Activated effector memory CD4-positive, alpha-beta T cell treated with Interleukin-2 at 50 U/mL for 16 hours (primary cell): ENCODE data around the gene HDAC4.

Experiments used
- DNase-seq: peaks from one replicate; pipeline ENCODE4 v3.0.0-alpha.2; 2020

Gene HDAC4

DNA sequence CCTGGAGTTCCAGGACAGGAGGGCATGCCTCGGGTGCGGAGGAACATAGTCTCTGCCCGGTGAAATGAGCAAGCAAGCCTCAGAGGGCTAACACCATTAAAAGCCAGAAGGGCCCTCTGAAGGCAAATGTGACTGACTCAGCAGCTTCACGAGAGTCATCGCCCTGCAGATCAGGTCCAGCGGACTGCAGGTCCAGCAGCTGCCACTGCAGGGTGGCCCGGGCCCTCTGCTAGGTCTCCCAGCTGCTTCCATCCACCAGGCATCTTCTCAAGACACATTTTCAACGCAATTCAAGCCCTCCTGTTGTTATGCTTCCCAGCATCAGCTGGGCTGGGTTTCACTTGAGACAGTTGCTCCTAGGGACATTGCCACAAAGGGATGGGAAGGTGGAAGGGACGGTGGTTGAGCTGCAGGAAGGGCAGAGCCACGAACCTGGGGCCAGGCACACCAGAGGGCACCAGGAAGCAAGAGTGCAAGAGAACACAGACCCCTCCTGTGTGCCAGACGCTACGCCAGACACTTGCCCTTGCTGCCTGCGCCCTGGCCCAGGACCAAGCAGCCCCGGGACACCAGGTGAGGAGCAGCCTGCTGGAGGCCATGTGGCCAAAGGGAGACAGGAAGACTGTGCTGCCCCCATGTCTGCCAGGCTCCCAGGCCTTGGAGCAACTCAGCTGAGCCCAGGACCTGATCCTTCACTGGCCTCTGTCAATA is 173.0 kb downstream of the HDAC4 start:
- no peak for DNase-seq

- DNase-seq: no peak
Observed at GRCh38 chr2:239226677-239227581, 173.9 kb downstream of the HDAC4 start.

- DNase-seq: no peak
Observed at GRCh38 chr2:239225871-239226561, 174.8 kb downstream of the HDAC4 start.

DNA sequence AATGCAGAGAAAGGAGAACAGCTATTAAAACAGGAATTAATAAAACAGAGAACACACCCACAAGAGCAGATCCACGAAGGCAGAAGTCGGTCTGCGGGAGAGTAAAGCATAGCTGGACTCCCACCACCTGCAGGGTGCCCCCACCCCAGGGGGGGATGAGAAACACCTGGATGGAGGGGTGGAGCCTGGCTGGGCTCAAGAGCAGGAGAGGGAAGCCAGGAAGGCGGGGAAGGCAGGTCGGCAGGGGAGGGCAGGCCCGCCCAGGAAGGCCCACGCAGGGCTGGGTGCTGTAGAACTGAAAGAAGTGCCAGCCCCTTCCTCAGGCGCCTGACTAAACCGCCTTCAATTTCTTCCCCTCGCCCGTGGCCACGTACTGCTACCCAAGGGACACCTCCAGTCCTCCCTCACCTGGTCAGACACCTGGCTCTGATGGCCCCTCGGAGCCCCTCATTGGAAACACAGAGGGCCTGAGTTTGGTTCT is 175.4 kb downstream of the HDAC4 start:
- no peak for DNase-seq

GRCh38 chr2:239224955-239225354 is 175.9 kb downstream of the HDAC4 start:
- DNase-seq: no peak

GRCh38 chr2:239224199-239224570 is 176.6 kb downstream of the HDAC4 start:
- no peak for DNase-seq

DNA sequence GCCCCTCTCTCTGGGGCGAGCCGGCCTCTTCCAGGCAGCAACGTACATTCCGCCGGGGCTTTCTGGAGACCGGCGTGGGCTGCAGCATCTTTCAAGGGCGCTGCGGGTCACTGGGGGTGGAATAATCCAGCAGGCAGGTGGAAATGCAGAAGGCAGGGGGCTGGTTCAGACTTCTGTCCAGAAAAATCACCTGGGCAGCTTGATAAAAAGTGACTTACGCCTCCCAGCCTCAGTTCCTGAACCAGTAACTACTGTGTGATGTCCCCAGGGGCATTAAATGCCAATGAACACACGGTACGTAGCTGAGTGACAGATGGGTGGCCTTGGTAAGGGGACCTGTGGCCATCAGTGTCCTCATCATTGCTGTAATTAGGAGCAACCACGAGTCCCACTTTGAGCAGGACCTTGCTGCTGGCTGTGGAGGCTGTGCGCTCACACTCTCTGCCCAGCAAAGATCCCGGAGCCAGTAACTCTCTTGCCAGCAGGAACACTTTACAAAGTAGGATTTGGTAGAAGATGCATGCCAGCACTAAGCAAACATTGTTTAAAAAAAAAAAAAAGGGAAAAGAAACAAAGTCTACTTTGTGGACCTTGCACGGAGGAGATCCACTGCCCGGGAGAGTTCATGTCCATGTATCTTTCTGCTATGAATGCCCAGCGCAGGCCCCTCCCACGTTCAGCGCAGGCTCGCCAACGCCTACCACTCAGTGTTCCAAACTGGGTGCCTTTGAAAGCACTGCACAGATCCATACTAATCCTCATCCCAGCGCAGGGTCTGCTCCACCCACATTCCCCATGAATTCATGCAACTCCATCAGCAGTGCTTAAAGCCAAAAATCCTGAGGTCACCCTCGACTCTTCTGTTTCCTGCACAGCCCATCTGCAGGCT is 177.3 kb downstream of the HDAC4 start:
- DNase-seq: no peak

DNA sequence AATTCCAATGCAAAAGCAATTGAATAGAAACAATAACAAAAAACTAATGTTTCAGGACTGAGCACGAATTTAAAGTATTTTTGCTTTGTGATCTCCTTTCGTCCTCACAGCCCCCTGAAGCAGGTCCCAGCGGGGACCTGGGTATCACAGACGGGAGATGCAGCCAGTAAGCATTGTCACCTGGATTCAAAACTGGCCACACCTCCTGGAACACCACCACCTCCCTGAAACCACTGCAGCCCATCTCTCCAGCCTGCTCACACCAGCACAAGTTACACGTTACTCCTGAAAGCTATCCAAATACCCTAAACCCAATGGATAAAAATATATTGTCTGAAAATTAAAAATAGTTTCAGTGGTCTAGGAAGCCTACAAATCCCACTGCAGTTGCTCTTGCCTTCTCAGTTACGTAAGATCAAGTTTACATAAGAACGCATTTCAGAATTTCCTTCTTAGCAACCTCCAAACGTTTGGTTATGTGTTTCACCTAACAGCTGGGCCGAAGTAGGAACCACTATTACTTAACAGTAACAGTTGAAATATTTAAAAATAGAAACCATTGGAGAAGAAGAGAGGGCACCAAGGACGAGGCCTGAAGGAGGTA is 178.0 kb downstream of the HDAC4 start:
- no peak for DNase-seq

- no peak for DNase-seq
Observed at GRCh38 chr2:239222312-239222660, 178.5 kb downstream of the HDAC4 start.

- DNase-seq: no peak
Observed at GRCh38 chr2:239220981-239221396, 179.8 kb downstream of the HDAC4 start.

GRCh38 chr2:239220341-239220740 is 180.5 kb downstream of the HDAC4 start:
- no peak for DNase-seq

GRCh38 chr2:239216614-239217273 is 184.1 kb downstream of the HDAC4 start:
- peak; percentile 12 for DNase-seq

DNA sequence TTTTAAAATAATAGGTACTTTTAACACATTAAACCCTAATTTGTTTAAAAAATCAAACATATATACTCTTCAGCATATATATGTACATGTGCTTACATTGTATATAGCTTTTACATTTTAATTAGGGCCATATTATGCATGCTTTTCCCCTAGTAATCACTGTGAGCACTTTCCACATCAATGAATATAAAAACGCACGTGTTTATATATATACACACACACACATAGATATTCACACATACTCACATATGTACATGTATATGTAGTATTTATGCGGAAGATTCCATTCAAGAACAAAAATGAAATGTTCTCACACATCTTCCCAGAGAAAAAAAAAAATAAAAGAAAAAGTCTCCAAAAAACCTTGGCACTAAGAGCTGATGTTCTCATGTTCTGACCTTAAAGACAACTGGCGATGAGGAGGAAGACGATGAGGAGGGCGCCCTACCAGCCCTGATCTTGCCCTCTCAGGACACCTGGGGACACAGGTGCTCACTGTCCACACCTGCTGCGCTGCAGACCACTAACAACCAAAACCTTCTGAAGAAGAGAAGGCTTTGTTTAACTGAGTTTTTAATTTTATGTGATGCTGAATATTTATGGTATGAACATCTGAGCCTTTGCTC is 184.7 kb downstream of the HDAC4 start:
- no peak for DNase-seq

GRCh38 chr2:239215136-239215925 is 185.5 kb downstream of the HDAC4 start:
- no peak for DNase-seq

- no peak for DNase-seq
Observed at GRCh38 chr2:239214725-239215124, 186.1 kb downstream of the HDAC4 start.

DNA sequence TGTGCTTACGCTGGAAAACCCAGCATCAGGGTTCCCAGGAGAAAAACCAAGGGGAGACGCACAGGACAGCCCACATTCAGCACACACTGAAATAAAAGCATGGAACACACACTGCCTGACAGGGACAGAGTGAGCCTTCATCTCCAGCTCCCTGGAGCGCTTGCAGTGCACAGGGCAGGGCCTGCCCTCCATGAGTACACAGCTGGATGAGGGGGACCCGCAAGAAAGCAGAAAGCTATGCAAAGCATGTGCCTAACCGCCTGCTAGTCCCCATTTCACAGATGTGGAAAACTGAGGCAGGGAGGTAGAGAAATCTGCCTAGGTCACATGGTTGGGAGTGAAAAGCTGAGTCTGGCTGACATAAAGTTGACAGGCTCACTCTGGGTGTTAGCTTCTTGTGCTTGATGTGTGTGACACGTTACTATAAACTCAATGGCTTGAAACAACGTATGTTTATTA is 187.1 kb downstream of the HDAC4 start:
- no peak for DNase-seq

GRCh38 chr2:239212929-239213642 is 187.7 kb downstream of the HDAC4 start:
- DNase-seq: no peak

GRCh38 chr2:239212121-239212928 is 188.5 kb downstream of the HDAC4 start:
- DNase-seq: no peak
